Measurements from ENCODE around the gene CROCC. TPM values are rescaled to one million over a fixed set of nuclear protein-coding genes. Genes with fewer than 3 reads are reported as not detected.

The CROCC gene
- total and polyA plus RNA-seq, 4 donors = 2.9 to 8.3 (median 5.1) TPM

DNA sequence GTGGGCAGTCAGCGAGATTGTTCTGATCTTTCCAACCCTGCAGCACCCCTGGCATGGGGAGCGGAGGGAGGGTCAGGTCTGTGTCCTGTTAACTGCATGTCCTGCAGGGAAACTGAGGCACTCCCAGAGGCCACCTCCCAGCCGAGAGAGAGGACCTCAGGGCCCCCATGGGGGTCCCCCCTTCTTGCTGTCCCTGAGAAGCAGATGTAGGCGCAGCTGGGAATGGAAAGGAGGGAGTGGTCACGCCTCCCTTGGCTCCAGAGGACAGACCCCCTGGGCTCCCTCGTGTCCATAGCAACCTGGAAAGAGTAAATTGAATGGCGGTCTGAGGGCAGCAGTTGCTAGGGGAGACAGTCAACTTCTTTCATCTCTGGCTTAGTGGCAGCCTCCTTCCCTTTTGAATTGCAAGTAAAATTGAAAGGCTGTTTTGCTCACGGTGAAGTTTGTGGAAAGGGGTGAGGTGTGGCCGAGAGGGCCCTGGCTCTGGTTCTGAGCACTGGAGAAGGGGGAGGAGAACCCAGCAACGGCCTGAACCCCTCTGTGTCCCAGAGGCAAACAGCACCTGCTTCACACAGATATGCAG lies 4.9 kb downstream of the CROCC start:
- Histone ChIP-seq H3K9ac (ENCODE audit: low read depth in 1 of 2, low read length in 2 of 2) (no peak overlapping the region), H3K9me3 (ENCODE audit: control insufficient read depth in 4 of 4, low read length in 3 of 4) (no peaks in the 10 kb centered on the region), H3K4me1 (ENCODE audit: control insufficient read depth in 4 of 4, insufficient read depth in 4 of 4, low read length in 3 of 4) (peaks cover 0 to 2% (median 0%) of the 10 kb centered on the region in 4 donors), H3K36me3 (ENCODE audit: control insufficient read depth in 4 of 4, insufficient read depth in 3 of 4, low read depth in 1 of 4, low read length in 3 of 4) (no peaks in the 10 kb centered on the region), H3K27me3 (ENCODE audit: control insufficient read depth in 4 of 4, insufficient read depth in 4 of 4, low read length in 3 of 4) (no peaks in the 10 kb centered on the region), H3K27ac (ENCODE audit: low read depth in 1 of 2, low read length in 2 of 2) (no peak overlapping the region), H3K4me3 (ENCODE audit: low read depth in 1 of 3, low read length in 3 of 3) (no peak overlapping the region)
- no peak for DNase-seq (ENCODE audit: low spot score)
- 84% methylated on average over 10 of the region's 10 CpGs for WGBS
- no peak for TF ChIP-seq GABPA (IDR thresholded peaks at IDR 0.05 in 1 of 2, conservative IDR thresholded peaks at IDR 0.05 in 1 of 2)
- no peak for TF ChIP-seq JUND (IDR thresholded peaks at IDR 0.05)
- no peak for TF ChIP-seq SP1 (IDR thresholded peaks at IDR 0.05)
- TF ChIP-seq, protein P1, sequence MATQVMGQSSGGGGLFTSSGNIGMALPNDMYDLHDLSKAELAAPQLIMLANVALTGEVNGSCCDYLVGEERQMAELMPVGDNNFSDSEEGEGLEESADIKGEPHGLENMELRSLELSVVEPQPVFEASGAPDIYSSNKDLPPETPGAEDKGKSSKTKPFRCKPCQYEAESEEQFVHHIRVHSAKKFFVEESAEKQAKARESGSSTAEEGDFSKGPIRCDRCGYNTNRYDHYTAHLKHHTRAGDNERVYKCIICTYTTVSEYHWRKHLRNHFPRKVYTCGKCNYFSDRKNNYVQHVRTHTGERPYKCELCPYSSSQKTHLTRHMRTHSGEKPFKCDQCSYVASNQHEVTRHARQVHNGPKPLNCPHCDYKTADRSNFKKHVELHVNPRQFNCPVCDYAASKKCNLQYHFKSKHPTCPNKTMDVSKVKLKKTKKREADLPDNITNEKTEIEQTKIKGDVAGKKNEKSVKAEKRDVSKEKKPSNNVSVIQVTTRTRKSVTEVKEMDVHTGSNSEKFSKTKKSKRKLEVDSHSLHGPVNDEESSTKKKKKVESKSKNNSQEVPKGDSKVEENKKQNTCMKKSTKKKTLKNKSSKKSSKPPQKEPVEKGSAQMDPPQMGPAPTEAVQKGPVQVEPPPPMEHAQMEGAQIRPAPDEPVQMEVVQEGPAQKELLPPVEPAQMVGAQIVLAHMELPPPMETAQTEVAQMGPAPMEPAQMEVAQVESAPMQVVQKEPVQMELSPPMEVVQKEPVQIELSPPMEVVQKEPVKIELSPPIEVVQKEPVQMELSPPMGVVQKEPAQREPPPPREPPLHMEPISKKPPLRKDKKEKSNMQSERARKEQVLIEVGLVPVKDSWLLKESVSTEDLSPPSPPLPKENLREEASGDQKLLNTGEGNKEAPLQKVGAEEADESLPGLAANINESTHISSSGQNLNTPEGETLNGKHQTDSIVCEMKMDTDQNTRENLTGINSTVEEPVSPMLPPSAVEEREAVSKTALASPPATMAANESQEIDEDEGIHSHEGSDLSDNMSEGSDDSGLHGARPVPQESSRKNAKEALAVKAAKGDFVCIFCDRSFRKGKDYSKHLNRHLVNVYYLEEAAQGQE (IDR thresholded peaks at IDR 0.05) = no peak
- no peak for TF ChIP-seq NR2F2 (IDR thresholded peaks at IDR 0.05)
- TF ChIP-seq HNF4G (IDR thresholded peaks at IDR 0.05) = no peak
- TF ChIP-seq, protein P2, sequence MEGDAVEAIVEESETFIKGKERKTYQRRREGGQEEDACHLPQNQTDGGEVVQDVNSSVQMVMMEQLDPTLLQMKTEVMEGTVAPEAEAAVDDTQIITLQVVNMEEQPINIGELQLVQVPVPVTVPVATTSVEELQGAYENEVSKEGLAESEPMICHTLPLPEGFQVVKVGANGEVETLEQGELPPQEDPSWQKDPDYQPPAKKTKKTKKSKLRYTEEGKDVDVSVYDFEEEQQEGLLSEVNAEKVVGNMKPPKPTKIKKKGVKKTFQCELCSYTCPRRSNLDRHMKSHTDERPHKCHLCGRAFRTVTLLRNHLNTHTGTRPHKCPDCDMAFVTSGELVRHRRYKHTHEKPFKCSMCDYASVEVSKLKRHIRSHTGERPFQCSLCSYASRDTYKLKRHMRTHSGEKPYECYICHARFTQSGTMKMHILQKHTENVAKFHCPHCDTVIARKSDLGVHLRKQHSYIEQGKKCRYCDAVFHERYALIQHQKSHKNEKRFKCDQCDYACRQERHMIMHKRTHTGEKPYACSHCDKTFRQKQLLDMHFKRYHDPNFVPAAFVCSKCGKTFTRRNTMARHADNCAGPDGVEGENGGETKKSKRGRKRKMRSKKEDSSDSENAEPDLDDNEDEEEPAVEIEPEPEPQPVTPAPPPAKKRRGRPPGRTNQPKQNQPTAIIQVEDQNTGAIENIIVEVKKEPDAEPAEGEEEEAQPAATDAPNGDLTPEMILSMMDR (IDR thresholded peaks at IDR 0.05; ENCODE audit: low read depth, low read length, missing input control) = no peak

DNA sequence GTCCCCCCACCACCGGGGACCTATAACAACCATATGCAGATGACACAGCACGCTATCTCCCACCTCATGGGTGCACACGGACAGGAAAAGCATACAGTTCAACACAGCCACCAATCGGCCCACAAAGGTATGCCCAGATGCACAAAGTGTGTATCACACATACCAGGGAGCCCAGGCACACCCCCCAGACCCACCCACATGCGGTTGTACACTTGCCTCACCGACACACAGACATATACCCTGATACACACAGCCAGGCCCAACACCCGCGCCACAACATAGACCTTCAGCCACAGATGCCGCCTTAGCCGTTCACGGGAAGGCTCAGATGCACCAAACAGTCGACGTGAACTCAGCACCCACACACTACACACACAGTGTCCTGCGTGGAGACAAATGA lies 5.5 kb downstream of the CROCC start:
- H3K4me1 ChIP-seq (ENCODE audit: control insufficient read depth in 4 of 4, insufficient read depth in 4 of 4, low read length in 3 of 4) = no peaks in the 10 kb centered on the region
- no peak overlapping the region for H3K9ac ChIP-seq (ENCODE audit: low read depth in 1 of 2, low read length in 2 of 2)
- TF ChIP-seq TAF1 (conservative IDR thresholded peaks at IDR 0.05) = no peak
- TF ChIP-seq, protein P3, sequence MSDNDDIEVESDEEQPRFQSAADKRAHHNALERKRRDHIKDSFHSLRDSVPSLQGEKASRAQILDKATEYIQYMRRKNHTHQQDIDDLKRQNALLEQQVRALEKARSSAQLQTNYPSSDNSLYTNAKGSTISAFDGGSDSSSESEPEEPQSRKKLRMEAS (IDR thresholded peaks at IDR 0.05) = no peak
- no peak for TF ChIP-seq EGR1 (IDR thresholded peaks at IDR 0.05; ENCODE audit: low read depth in 2 of 2)
- TF ChIP-seq, protein P4, sequence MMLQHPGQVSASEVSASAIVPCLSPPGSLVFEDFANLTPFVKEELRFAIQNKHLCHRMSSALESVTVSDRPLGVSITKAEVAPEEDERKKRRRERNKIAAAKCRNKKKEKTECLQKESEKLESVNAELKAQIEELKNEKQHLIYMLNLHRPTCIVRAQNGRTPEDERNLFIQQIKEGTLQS (IDR thresholded peaks at IDR 0.05) = no peak
- no peak for TF ChIP-seq FOXA2 (IDR thresholded peaks at IDR 0.05)
- TF ChIP-seq HNF4A (conservative IDR thresholded peaks at IDR 0.05) = no peak
- no peak for TF ChIP-seq JUND (IDR thresholded peaks at IDR 0.05)
- TF ChIP-seq, protein P1 (IDR thresholded peaks at IDR 0.05) = no peak
- H3K27me3 ChIP-seq (ENCODE audit: control insufficient read depth in 4 of 4, insufficient read depth in 4 of 4, low read length in 3 of 4) = no peaks in the 10 kb centered on the region
- no peak overlapping the region for H3K4me3 ChIP-seq (ENCODE audit: low read depth in 1 of 3, low read length in 3 of 3)
- WGBS = 88% methylated on average over 14 of the region's 14 CpGs
- peak; percentile 25 for DNase-seq (ENCODE audit: low spot score)
- no peak overlapping the region for H3K27ac ChIP-seq (ENCODE audit: low read depth in 1 of 2, low read length in 2 of 2)
- no peaks in the 10 kb centered on the region for H3K9me3 ChIP-seq (ENCODE audit: control insufficient read depth in 4 of 4, low read length in 3 of 4)
- H3K36me3 ChIP-seq (ENCODE audit: control insufficient read depth in 4 of 4, insufficient read depth in 3 of 4, low read depth in 1 of 4, low read length in 3 of 4) = no peaks in the 10 kb centered on the region
